GM10266 (cell line): ENCODE measurements around the gene HIP1.
"Not testable (repeated sequence)": the region's sequence is repeated elsewhere in the genome, so short reads cannot be mapped to it uniquely, and the experiment has no call there.

Source experiments
- DNase-seq: peaks from one replicate; pipeline ENCODE4 v3.0.0; 2012; ENCODE audit errors: extremely low spot score
- TF ChIP-seq, protein P1 (sequence below): IDR thresholded peaks from 2 replicates; pipeline ENCODE4 v1.5.1; 2012; ENCODE audit warnings: mild to moderate bottlenecking, low read depth; ENCODE audit not compliant: control insufficient read depth, insufficient read depth; ENCODE audit errors: missing control alignments

Gene HIP1

DNA sequence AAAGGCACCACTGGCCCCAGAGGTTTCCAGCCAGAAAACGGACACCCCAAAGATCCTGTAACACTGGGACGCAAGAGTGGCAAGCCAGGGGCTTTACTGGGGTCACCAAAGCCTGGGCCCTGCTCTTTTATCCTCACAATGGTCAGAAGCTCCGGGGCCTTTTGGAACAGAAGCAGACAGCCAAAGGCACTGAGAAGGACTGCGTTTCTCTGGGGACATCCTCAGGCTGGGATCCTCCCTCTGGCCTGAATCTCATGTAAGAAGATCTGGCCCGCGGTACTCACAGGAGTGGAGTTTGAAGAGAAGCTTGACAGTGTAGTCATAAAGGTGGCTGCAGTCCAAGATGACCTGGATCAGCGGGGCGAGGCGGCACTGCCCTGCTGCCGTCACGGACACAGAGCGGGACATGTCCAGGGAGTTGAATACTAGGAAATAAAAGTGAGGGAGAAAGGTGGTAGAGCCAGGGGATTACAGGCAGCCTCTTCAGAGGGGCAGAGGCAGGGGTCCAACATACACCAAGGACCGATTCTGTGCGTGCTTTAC, 165.2 kb downstream of the HIP1 start:
- TF ChIP-seq, protein P1, sequence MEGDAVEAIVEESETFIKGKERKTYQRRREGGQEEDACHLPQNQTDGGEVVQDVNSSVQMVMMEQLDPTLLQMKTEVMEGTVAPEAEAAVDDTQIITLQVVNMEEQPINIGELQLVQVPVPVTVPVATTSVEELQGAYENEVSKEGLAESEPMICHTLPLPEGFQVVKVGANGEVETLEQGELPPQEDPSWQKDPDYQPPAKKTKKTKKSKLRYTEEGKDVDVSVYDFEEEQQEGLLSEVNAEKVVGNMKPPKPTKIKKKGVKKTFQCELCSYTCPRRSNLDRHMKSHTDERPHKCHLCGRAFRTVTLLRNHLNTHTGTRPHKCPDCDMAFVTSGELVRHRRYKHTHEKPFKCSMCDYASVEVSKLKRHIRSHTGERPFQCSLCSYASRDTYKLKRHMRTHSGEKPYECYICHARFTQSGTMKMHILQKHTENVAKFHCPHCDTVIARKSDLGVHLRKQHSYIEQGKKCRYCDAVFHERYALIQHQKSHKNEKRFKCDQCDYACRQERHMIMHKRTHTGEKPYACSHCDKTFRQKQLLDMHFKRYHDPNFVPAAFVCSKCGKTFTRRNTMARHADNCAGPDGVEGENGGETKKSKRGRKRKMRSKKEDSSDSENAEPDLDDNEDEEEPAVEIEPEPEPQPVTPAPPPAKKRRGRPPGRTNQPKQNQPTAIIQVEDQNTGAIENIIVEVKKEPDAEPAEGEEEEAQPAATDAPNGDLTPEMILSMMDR, result no peak
- DNase-seq, result no peak

DNA sequence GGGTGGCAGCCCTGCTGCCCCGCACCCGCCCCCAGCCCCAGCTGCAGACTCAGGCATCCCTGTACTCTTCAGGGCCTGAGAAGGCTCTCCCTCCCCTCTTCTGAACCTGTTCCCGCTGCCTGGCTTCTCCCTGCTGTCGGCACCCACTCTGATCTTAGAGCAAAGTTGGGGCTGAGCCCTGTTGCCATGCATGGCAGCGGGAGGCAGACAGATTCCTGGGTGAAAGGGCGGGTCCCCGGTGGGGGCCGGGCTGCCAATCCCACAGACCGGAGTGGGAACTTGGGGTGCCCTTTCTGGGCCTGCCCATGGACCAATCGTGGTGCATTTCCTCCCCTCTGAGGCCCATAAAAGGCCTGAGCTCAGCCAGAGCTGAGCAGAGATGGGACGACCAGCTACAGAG, 165.9 kb downstream of the HIP1 start:
- DNase-seq, result no peak
- TF ChIP-seq, protein P1, result no peak

DNA sequence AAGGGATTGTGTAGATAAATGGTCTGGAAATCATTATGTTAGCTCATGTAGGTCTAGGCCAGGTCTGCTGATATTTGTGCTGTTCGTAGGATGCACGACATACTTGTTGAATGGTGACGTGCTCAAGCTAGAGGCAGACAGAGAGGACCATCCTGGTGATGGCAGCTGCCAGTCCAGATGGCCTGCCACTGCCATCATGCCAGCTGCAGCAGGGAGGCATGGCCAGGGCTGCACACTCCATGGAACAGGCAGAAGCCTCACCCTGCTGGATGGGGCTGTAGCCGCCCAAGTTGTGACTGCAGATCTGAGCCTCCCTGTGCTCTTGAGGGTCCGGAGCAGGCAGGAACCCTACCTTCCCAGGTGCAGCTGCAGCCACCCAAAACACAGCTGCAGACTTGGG, 166.3 kb downstream of the HIP1 start:
- TF ChIP-seq, protein P1, result no peak
- no peak for DNase-seq

DNA sequence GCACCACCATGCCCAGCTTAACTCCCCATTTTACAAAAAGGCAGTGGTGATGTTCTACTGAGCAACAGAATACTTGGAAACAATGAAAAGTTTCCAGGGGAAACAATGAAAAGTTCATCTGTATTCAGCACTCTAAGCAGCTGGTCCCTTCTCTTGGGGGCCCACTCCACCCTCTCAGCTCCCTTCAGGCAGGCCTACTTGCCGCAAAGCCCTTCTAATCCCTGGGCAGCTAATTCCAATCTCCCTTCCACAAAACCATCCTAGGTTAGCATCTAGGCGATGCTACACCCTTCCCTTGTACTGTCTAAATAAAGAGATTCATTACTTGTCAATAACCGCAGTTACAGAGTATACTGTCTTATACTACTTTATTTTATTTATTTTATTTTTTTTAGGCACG, 167.5 kb downstream of the HIP1 start:
- DNase-seq, result no peak
- TF ChIP-seq, protein P1, result no peak

DNA sequence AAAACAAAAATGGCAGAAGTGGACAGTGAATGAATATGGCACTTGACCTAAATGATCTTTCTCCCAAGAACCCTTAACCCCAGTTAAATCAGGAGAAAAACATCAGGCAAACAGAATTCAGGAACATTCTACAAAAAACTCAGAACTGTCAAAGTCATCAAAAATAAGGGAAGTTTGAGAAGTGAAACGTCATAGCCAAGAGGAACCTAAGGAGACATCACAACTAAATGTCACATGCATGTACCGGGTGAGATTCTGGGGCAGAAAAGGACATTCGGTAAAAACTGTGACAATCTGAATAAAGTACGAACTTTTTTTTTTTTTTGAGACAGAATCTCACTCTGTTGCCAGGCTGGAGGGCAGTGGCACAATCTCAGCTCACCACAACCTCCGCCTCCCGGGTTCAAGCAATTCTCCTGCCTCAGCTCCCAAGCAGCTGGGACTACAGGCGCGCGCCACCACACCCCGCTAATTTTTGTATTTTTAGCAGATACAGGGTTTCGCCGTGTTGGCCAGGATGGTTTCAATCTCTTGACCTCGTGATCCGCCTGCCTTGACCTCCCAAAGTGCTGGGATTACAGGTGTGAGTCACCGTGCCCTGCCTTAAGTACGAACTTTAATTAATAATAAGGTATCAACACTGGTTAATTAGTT, 169.0 kb downstream of the HIP1 start:
- not testable (repeated sequence) for DNase-seq

DNA sequence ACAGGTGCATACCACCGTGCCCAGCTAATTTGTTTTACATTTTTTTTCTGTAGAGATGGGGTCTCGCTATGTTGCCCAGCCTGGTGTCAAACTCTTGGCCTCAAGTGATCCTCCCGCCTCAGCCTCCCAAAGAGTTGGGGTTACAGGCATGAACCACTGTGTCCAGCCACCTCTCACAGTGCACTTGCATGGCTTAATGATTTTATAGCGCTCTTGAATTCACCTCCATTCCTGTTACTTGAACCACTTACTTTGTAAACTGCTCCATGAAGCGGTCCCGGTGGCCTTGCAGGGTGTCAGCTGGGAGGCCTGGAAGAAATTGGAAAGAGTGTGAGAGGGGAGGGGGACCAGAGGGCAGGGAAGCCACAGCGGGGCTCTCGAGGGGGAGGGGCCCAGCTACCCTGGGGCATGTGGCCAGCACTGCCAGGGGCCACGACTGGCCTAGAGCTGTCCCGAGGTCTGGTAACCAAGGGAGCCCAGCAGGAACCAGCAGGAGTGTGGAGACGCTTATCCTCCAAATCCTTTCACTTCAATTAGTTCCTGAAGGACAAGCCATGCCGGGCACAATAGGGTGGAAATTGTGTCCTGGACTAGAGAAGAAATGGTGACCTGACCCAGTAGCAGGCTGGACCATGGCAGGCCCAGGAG, 170.7 kb downstream of the HIP1 start:
- TF ChIP-seq, protein P1, result no peak
- no peak for DNase-seq

DNA sequence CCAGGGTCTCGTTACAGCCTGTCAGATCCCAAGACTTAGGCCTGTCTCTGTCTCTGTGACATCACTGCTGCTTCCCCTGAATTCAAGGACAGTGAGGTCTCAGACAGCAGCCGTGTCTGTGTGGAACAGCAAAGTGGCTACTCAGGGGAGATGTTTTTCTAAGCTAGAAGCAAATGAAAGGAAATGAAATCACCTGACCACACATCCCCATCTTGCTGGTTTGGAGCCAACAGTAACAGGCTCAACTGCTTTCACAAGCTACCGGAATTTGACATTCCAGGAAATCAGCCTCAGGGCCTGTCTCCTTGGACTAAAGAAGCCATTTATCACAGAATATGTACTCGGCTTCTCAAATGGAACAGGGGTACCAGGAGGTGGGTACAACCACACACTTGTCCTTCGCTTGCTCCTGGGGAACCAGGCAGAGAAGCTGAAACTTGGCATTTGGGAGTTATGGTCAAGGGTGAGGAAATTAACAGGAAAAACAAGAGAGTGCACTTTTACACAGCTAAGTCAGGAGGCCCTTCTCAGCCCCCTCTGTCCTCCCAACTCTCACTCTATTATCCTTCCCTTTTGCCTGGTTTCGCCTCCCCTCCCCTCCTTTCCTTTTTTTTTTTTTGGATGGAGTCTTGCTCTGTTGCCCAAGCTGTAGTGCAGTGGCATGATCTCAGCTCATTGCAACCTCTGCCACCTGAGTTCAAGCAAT, 173.5 kb downstream of the HIP1 start:
- TF ChIP-seq, protein P1, result no peak
- DNase-seq, result no peak
